H1 (cell line): Measurements from ENCODE around the gene U2AF1L4. TPM values are rescaled to one million over a fixed set of nuclear protein-coding genes. Genes with fewer than 3 reads are reported as not detected.

Experiments used
- CTCF ChIA-PET: fragments of 300-600 bp; sonication (Branson Sonifier 250); formaldehyde crosslinking; loops from one replicate; lab custom pipeline; 2021; ENCODE audit not compliant: partially characterized antibody; lab: Charles Lee
- POLR2A ChIA-PET: fragments of 300-600 bp; sonication (Branson Sonifier 250); formaldehyde crosslinking; loops from one replicate; lab custom pipeline; 2021; ENCODE audit warnings: inconsistent platforms; ENCODE audit not compliant: partially characterized antibody; lab: Charles Lee
- DNase-seq, 2 experiments: peaks; one replicate each; pipeline versions ENCODE4 v3.0.0 to v3.0.0-alpha.2; 2010 to 2022; ENCODE audit warnings: low spot score in 2 of 2, low read depth in 1 of 2, mixed read lengths in 1 of 2
- FAIRE-seq: peaks from 2 replicates; lab custom pipeline; 2011; peaks lifted over from hg19 to GRCh38; lab: Jason Lieb, UNC
- H2AFZ ChIP-seq: 2 replicates; pipeline ENCODE4 v1.8.1; 2012; ENCODE audit warnings: low read length, inconsistent platforms
- H2AK5ac ChIP-seq: 2 replicates; pipeline ENCODE4 v1.6.1; 2013; ENCODE audit warnings: low read depth, low read length
- H2BK120ac ChIP-seq: replicated peaks from 2 replicates; pipeline ENCODE3; 2013; ENCODE audit warnings: low read depth, low read length, inconsistent platforms
- H2BK12ac ChIP-seq: 2 replicates; pipeline ENCODE4 v1.6.1; 2013; ENCODE audit warnings: low read depth, low read length
- H2BK15ac ChIP-seq: 2 replicates; pipeline ENCODE4 v1.6.1; 2013; ENCODE audit warnings: low read length
- H2BK20ac ChIP-seq: 2 replicates; pipeline ENCODE4 v1.6.1; 2013; ENCODE audit warnings: low read length
- H2BK5ac ChIP-seq: 2 replicates; pipeline ENCODE4 v1.6.1; 2013; ENCODE audit warnings: low read depth, low read length
- H3K14ac ChIP-seq: 2 replicates; pipeline ENCODE4 v1.6.1; 2013; ENCODE audit warnings: inconsistent platforms; ENCODE audit not compliant: insufficient read length
- H3K18ac ChIP-seq: 2 replicates; pipeline ENCODE4 v1.6.1; 2013; ENCODE audit warnings: low read length; ENCODE audit errors: extremely low read depth
- H3K23ac ChIP-seq: 2 replicates; pipeline ENCODE4 v1.6.1; 2013; ENCODE audit warnings: inconsistent platforms; ENCODE audit not compliant: insufficient read length
- H3K23me2 ChIP-seq: 2 replicates; pipeline ENCODE4 v1.6.1; 2013; ENCODE audit warnings: low read depth, low read length
- H3K27ac ChIP-seq: 2 replicates; pipeline ENCODE4 v1.6.1; 2011; ENCODE audit warnings: low read depth, low read length, inconsistent platforms
- H3K27me3 ChIP-seq, 4 experiments: replicated peaks in 1 of 4; 1 replicate in 1 of 4; 2 replicates in 3 of 4; pipeline versions ENCODE4 v1.6.1 to v1.8.1; 2011 to 2013; ENCODE audit warnings: low read length in 3 of 4, mild to moderate bottlenecking in 3 of 4, inconsistent platforms in 2 of 4, mixed read lengths in 2 of 4, moderate library complexity in 1 of 4; ENCODE audit not compliant: control insufficient read depth in 3 of 4, insufficient read depth in 3 of 4; ENCODE audit errors: extremely low read depth in 1 of 4
- H3K36me3 ChIP-seq, 4 experiments: 2 replicates each; pipeline versions ENCODE4 v1.6.1 to v1.8.1; 2011 to 2013; ENCODE audit warnings: mild to moderate bottlenecking in 4 of 4, low read length in 3 of 4, moderate library complexity in 2 of 4, control low read depth in 1 of 4, inconsistent platforms in 1 of 4; ENCODE audit not compliant: insufficient read depth in 4 of 4, control insufficient read depth in 2 of 4
- H3K4ac ChIP-seq: replicated peaks from 2 replicates; pipeline ENCODE3; 2013; ENCODE audit warnings: low read length, low read depth, mixed read lengths, inconsistent platforms; ENCODE audit not compliant: insufficient read length
- H3K4me1 ChIP-seq, 4 experiments: replicated peaks in 1 of 4; 1 replicate in 1 of 4; 2 replicates in 3 of 4; pipeline versions ENCODE4 v1.6.1 to v1.8.1; 2011 to 2013; ENCODE audit warnings: low read length in 3 of 4, inconsistent platforms in 2 of 4, mixed read lengths in 1 of 4; ENCODE audit not compliant: insufficient read depth in 4 of 4, control insufficient read depth in 3 of 4
- H3K4me2 ChIP-seq, 2 experiments: 2 replicates each; pipeline versions ENCODE4 v1.6.1 to v1.8.1; 2011 to 2013; ENCODE audit warnings: low read depth in 2 of 2, low read length in 2 of 2, control low read depth in 1 of 2, inconsistent platforms in 1 of 2, mild to moderate bottlenecking in 1 of 2; ENCODE audit not compliant: insufficient read depth in 1 of 2
- H3K4me3 ChIP-seq, 4 experiments: fragments of 200-600, 300-600 bp in 1 of 4; sonication (generic), shearing (Covaris generic), sonication (Bioruptor Twin) in 1 of 4; 2 replicates each; pipeline versions ENCODE4 v1.5.1 to v1.8.1; 2011 to 2016; ENCODE audit warnings: low read length in 4 of 4, low read depth in 3 of 4, control low read depth in 2 of 4, inconsistent platforms in 2 of 4, mild to moderate bottlenecking in 2 of 4, mixed read lengths in 1 of 4, moderate library complexity in 1 of 4; ENCODE audit not compliant: insufficient read depth in 2 of 4; ENCODE audit errors: extremely low read depth in 1 of 4
- H3K56ac ChIP-seq: replicated peaks from 2 replicates; pipeline ENCODE3; 2013; ENCODE audit warnings: low read depth, mild to moderate bottlenecking, mixed read lengths, low read length, inconsistent platforms; ENCODE audit not compliant: insufficient read length
- H3K79me1 ChIP-seq: 2 replicates; pipeline ENCODE4 v1.6.1; 2013; ENCODE audit warnings: low read depth, low read length, control low read depth
- H3K79me2 ChIP-seq, 2 experiments: 2 replicates each; pipeline versions ENCODE4 v1.6.1 to v1.8.1; 2012 to 2013; ENCODE audit warnings: low read length in 2 of 2, mild to moderate bottlenecking in 2 of 2, inconsistent platforms in 1 of 2; ENCODE audit not compliant: insufficient read depth in 2 of 2, control insufficient read depth in 1 of 2
- H3K9ac ChIP-seq, 4 experiments: replicated peaks in 1 of 4; 1 replicate in 1 of 4; 2 replicates in 3 of 4; pipeline versions ENCODE4 v1.6.1 to v1.8.1; 2011 to 2013; ENCODE audit warnings: low read depth in 3 of 4, low read length in 3 of 4, control low read depth in 2 of 4, mild to moderate bottlenecking in 2 of 4, moderate library complexity in 2 of 4, inconsistent platforms in 1 of 4; ENCODE audit errors: extremely low read depth in 1 of 4
- H3K9me3 ChIP-seq, 2 experiments: 2 replicates each; pipeline versions ENCODE4 v1.6.1 to v1.8.1; 2012 to 2013; ENCODE audit warnings: mild to moderate bottlenecking in 2 of 2, moderate library complexity in 2 of 2, control low read depth in 1 of 2, inconsistent platforms in 1 of 2, low read depth in 1 of 2, low read length in 1 of 2, mixed read lengths in 1 of 2; ENCODE audit not compliant: insufficient read depth in 2 of 2
- H4K20me1 ChIP-seq, 2 experiments: replicated peaks in 1 of 2; 2 replicates each; pipeline versions ENCODE3 to v1.8.1; 2011 to 2013; ENCODE audit warnings: inconsistent platforms in 2 of 2, low read length in 2 of 2, mild to moderate bottlenecking in 1 of 2; ENCODE audit not compliant: insufficient read depth in 2 of 2, control insufficient read depth in 1 of 2
- H4K5ac ChIP-seq: 2 replicates; pipeline ENCODE4 v1.6.1; 2013; ENCODE audit warnings: low read length, low read depth, mixed read lengths, inconsistent platforms; ENCODE audit not compliant: insufficient read length
- H4K8ac ChIP-seq: 2 replicates; pipeline ENCODE4 v1.8.0; 2013; ENCODE audit warnings: mild to moderate bottlenecking, moderate library complexity, low read length, inconsistent platforms; ENCODE audit not compliant: insufficient read depth; ENCODE audit errors: extremely low read depth
- H4K91ac ChIP-seq: replicated peaks from 2 replicates; pipeline ENCODE3; 2013; ENCODE audit warnings: low read length, mixed read lengths, inconsistent platforms; ENCODE audit not compliant: insufficient read length
- CREB1 ChIP-seq: IDR thresholded peaks from 2 replicates; pipeline ENCODE4 v1.6.1; 2012; ENCODE audit warnings: inconsistent platforms
- CTBP2 ChIP-seq: IDR thresholded peaks from 2 replicates; pipeline ENCODE4 v1.7.0; 2011; ENCODE audit warnings: borderline replicate concordance, mild to moderate bottlenecking, moderate library complexity, mixed read lengths, low read length; ENCODE audit not compliant: insufficient read depth, insufficient read length
- EZH2 ChIP-seq: fragments of 200-600 bp; sonication (generic); IDR thresholded peaks from 2 replicates; pipeline ENCODE4 v1.7.1; 2012; ENCODE audit warnings: low read depth, mild to moderate bottlenecking, moderate library complexity, low read length, inconsistent platforms; ENCODE audit not compliant: severe bottlenecking
- SAP30 ChIP-seq: fragments of 300-600 bp; sonication (generic); IDR thresholded peaks from 2 replicates; pipeline ENCODE4 v1.7.1; 2012; ENCODE audit warnings: low read length, moderate library complexity, mild to moderate bottlenecking, inconsistent platforms; ENCODE audit not compliant: insufficient read depth, insufficient replicate concordance
- TAF7 ChIP-seq: optimal IDR thresholded peaks from 2 replicates; pipeline ENCODE3; 2011; ENCODE audit warnings: low read depth, mild to moderate bottlenecking, inconsistent platforms, low read length, moderate library complexity, borderline replicate concordance
- TEAD4 ChIP-seq: IDR thresholded peaks from 2 replicates; pipeline ENCODE4 v1.6.1; 2012; ENCODE audit warnings: low read depth, low read length, inconsistent platforms, mixed read lengths
- WGBS, 2 experiments: shearing (Covaris generic) in 1 of 2; methylation state at CpG; one replicate each; pipeline versions ENCODE4 v1.1.6 to v1.1.7; 2013 to 2015; ENCODE audit warnings: low lambda C conversion rate in 2 of 2, mixed read lengths in 2 of 2, inconsistent platforms in 1 of 2, low coverage in 1 of 2, missing lambda C conversion rate in 1 of 2; ENCODE audit not compliant: insufficient replicate concordance in 2 of 2, insufficient coverage in 1 of 2, insufficient read length in 1 of 2; ENCODE audit errors: extremely low coverage in 1 of 2, missing lambda C conversion rate in 1 of 2; 5-methylcytosine and 5-hydroxymethylcytosine counted together
- polyA plus RNA-seq, 7 experiments: library from polyadenylated mRNA; depleted of rRNA in 3 of 7; stranded (reverse) in 5 of 7; unstranded in 2 of 7; fragments of >200 nt in 5 of 7; fragments of 200-250 nt in 2 of 7; gene quantifications; 1 replicate in 5 of 7; 2 replicates in 1 of 7; 4 replicates in 1 of 7; pipeline versions ENCODE4 v1.2.1 to v1.2.3, GENCODE V29; 2011 to 2013; ENCODE audit warnings: missing spikeins in 2 of 7, mixed read lengths in 2 of 7
- total RNA-seq: library from RNA; stranded (reverse); fragmentation: NEBNext Ultra II Directional; extraction: Animal tissue kit (Norgen Biotek cat#: 25700); gene quantifications from 2 replicates; pipeline ENCODE4 v1.2.1, GENCODE V29; 2021

Gene U2AF1L4
- total and polyA plus RNA-seq, 2 of the 8 experiments (the other 6 are each of a cell fraction or from before 2014, with no cell fraction given) = 15.1 to 32.7 TPM

DNA sequence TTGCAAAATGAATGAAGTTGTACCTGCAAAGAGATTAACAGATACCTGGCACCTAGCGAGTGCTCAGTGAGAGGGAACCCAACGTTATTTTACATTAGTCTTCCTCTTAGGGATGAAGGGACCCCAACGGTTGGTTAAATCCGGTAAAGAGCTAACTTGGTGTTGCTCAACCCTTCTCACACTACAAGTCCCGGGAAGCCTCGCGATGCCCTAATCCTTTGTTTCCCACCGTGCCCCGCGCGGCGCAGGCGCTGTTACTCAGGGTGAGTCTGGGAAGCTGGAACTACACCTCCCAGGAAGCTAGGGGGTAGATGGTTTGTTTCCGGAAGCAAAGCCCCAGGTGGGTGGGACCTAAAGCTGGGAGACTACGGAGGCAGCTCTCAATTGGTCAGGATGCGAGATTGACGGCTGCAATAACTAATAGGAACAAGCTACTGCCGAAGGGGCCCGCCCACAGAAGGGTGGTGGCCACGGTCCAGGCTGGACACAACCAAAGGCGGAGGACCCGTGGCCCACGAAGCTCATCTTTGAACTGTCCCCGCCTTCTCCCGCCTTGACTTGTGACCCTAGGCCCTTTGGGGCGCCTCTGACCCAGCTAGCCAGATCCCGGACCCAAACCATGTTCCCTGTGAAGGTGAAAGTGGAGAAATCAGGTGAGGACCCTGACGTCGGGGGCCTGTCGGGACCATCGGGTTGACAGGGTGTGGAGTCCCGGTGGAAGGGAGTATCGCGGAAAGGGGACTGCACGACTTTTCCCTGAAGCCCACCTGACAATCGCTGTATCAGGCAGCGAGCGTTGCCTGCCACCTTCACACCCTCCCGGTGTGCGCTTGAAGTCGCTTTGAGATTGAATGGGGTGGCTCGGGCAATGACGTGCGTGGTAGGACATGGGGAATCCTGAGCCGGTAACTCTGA is 3.1 kb upstream of the U2AF1L4 start, which contains the start of gene LIN37:
LIN37 (plus strand) TSS at position 471 of the 915 bp plus-strand sequence; CDS start at position 620, 149 bp downstream.
- peak; percentile 97 to 99 for DNase-seq
- Histone ChIP-seq H3K4me2 (peak within 1 kb of the TSS; percentile 90 to 94), H3K27me3 (no peaks in the 10 kb centered on the region), H3K14ac (no peak within 1 kb of the TSS), H3K9me3 (no peaks in the 10 kb centered on the region), H3K79me1 (no peaks in the 10 kb centered on the region; the same call in none of the 2 replicates), H3K79me2 (peaks cover 0 to 7% of the 10 kb centered on the region in 2 experiments; a peak in 1 of 4 replicates), H2AFZ (peak within 1 kb of the TSS; percentile 86; the same call in 1 of the 2 replicates), H2BK20ac (no peak within 1 kb of the TSS), H4K8ac (no peak within 1 kb of the TSS), H4K91ac (no peak within 1 kb of the TSS), H2BK5ac (no peak within 1 kb of the TSS; the same call in 1 of the 2 replicates), H3K36me3 (no peaks in the 10 kb centered on the region), H3K4ac (peak within 1 kb of the TSS; percentile 61), H3K4me3 (peak within 1 kb of the TSS; percentile 58 to 93 (median 90)), H3K4me1 (peaks cover 0 to 4% (median 2%) of the 10 kb centered on the region in 4 experiments; a peak in 3 of 7 replicates), H2BK12ac (no peak within 1 kb of the TSS), H3K9ac (peak within 1 kb of the TSS; percentile 14 to 70 (median 46); a peak in 3 of 7 replicates), H4K20me1 (no peaks in the 10 kb centered on the region), H3K23me2 (peaks cover 11% of the 10 kb centered on the region), H3K27ac (no peak within 1 kb of the TSS), H2BK15ac (no peak within 1 kb of the TSS), H2AK5ac (no peak within 1 kb of the TSS), H3K23ac (no peak within 1 kb of the TSS), H3K56ac (no peak within 1 kb of the TSS), H4K5ac (no peak within 1 kb of the TSS), H2BK120ac (no peak within 1 kb of the TSS), H3K18ac (no peak within 1 kb of the TSS)
- ChIA-PET CTCF (interaction anchor here (0.7 to 2.0 kb wide), 10 partner anchors 9 to 192 kb away, joined by 3 to 6 read pairs (median 3); partner anchors contain the start of gene PRODH2), POLR2A (interaction anchor here (0.6 to 1.5 kb wide), 16 partner anchors 8 to 138 kb away, joined by 3 to 18 read pairs (median 4); partner anchors contain the start of gene HSPB6)
- 3% methylated on average over 42 of the region's 45 CpGs; no CpG with 5 or more reads in 1 of the 2 experiments for WGBS, 2 experiments
- FAIRE-seq = peak; percentile 86
- TF ChIP-seq CREB1 = peak; percentile 72
- TF ChIP-seq CTBP2 = no peak
- TF ChIP-seq EZH2 = no peak
- no peak for TF ChIP-seq TAF7
- peak; percentile 89 for TF ChIP-seq SAP30
- no peak for TF ChIP-seq TEAD4
